H9 (cell line): ENCODE data around the gene MINDY4. TPM values are rescaled to one million over a fixed set of nuclear protein-coding genes. Genes with fewer than 3 reads are reported as not detected.

Experiments used
- DNase-seq: peaks from one replicate; pipeline ENCODE4 v3.0.0-alpha.2; 2017
- H2AFZ ChIP-seq: one replicate; pipeline ENCODE4 v1.6.1; 2013; ENCODE audit warnings: mild to moderate bottlenecking, low read length, control low read depth, moderate library complexity
- H2AK5ac ChIP-seq: 2 replicates; pipeline ENCODE4 v1.6.1; 2013; ENCODE audit warnings: low read length, control low read depth, mixed read lengths; ENCODE audit not compliant: insufficient read length
- H2BK120ac ChIP-seq: one replicate; pipeline ENCODE4 v1.6.1; 2013; ENCODE audit warnings: low read depth, mild to moderate bottlenecking, low read length, control low read depth, inconsistent platforms; ENCODE audit not compliant: poor library complexity, severe bottlenecking
- H2BK12ac ChIP-seq: 2 replicates; pipeline ENCODE4 v1.6.1; 2013; ENCODE audit warnings: low read length, control low read depth, mixed read lengths, low read depth; ENCODE audit not compliant: insufficient read length
- H2BK15ac ChIP-seq: 2 replicates; pipeline ENCODE4 v1.6.1; 2013; ENCODE audit warnings: low read depth, low read length, control low read depth
- H2BK20ac ChIP-seq: one replicate; pipeline ENCODE4 v1.6.1; 2013; ENCODE audit warnings: low read depth, mild to moderate bottlenecking, low read length, control low read depth, inconsistent platforms; ENCODE audit not compliant: poor library complexity, severe bottlenecking
- H2BK5ac ChIP-seq: 2 replicates; pipeline ENCODE4 v1.6.1; 2013; ENCODE audit warnings: low read length, control low read depth, mixed read lengths; ENCODE audit not compliant: insufficient read length
- H3K14ac ChIP-seq: 2 replicates; pipeline ENCODE4 v1.6.1; 2013; ENCODE audit warnings: low read length, control low read depth; ENCODE audit not compliant: insufficient read depth
- H3K18ac ChIP-seq: 2 replicates; pipeline ENCODE4 v1.6.1; 2013; ENCODE audit warnings: low read depth, mild to moderate bottlenecking, mixed read lengths, low read length, control low read depth; ENCODE audit not compliant: insufficient read length
- H3K23ac ChIP-seq: 2 replicates; pipeline ENCODE4 v1.6.1; 2013; ENCODE audit warnings: low read length, control low read depth, mixed read lengths, low read depth; ENCODE audit not compliant: insufficient read length
- H3K23me2 ChIP-seq: 2 replicates; pipeline ENCODE4 v1.6.1; 2013; ENCODE audit warnings: low read depth, mild to moderate bottlenecking, mixed read lengths, low read length, control low read depth; ENCODE audit not compliant: insufficient read length, poor library complexity, severe bottlenecking
- H3K27ac ChIP-seq: 2 replicates; pipeline ENCODE4 v1.5.1; 2013; ENCODE audit warnings: low read length, control low read depth, mixed read lengths, low read depth; ENCODE audit not compliant: insufficient read length
- H3K27me3 ChIP-seq: 2 replicates; pipeline ENCODE4 v1.6.1; 2013; ENCODE audit warnings: low read length, control low read depth, inconsistent platforms; ENCODE audit not compliant: insufficient read depth
- H3K4ac ChIP-seq: 2 replicates; pipeline ENCODE4 v1.6.1; 2013; ENCODE audit warnings: low read depth, mild to moderate bottlenecking, control low read depth, inconsistent platforms, low read length, moderate library complexity
- H3K4me1 ChIP-seq: 2 replicates; pipeline ENCODE4 v1.6.1; 2013; ENCODE audit warnings: low read length, control low read depth, inconsistent platforms; ENCODE audit not compliant: insufficient read depth
- H3K4me2 ChIP-seq: 2 replicates; pipeline ENCODE4 v1.6.1; 2013; ENCODE audit warnings: low read length, control low read depth, mixed read lengths; ENCODE audit not compliant: insufficient read length, insufficient read depth
- H3K56ac ChIP-seq: 2 replicates; pipeline ENCODE4 v1.6.1; 2013; ENCODE audit warnings: low read depth, mild to moderate bottlenecking, mixed read lengths, low read length, control low read depth; ENCODE audit not compliant: insufficient read length
- H3K79me1 ChIP-seq: 2 replicates; pipeline ENCODE4 v1.6.1; 2013; ENCODE audit warnings: low read depth, mild to moderate bottlenecking, moderate library complexity, low read length, control low read depth, inconsistent platforms; ENCODE audit not compliant: insufficient read depth, poor library complexity, severe bottlenecking
- H3K79me2 ChIP-seq: 2 replicates; pipeline ENCODE4 v1.6.1; 2013; ENCODE audit warnings: low read length, control low read depth, inconsistent platforms; ENCODE audit not compliant: insufficient read depth
- H3K9ac ChIP-seq: 2 replicates; pipeline ENCODE4 v1.6.1; 2013; ENCODE audit warnings: low read length, control low read depth, mixed read lengths; ENCODE audit not compliant: insufficient read length; ENCODE audit errors: extremely low read depth
- H3K9me3 ChIP-seq: one replicate; pipeline ENCODE4 v1.6.1; 2013; ENCODE audit warnings: low read depth, low read length, inconsistent platforms; ENCODE audit not compliant: control insufficient read depth
- H3T11ph ChIP-seq: one replicate; pipeline ENCODE4 v1.6.1; 2013; ENCODE audit warnings: mild to moderate bottlenecking, low read length, control low read depth, inconsistent platforms
- H4K20me1 ChIP-seq: one replicate; pipeline ENCODE4 v1.6.1; 2013; ENCODE audit not compliant: control insufficient read depth, insufficient read length, insufficient read depth
- H4K5ac ChIP-seq: 2 replicates; pipeline ENCODE4 v1.6.1; 2013; ENCODE audit warnings: low read depth, mild to moderate bottlenecking, mixed read lengths, low read length, control low read depth; ENCODE audit not compliant: insufficient read length
- H4K8ac ChIP-seq: replicated peaks from 2 replicates; pipeline ENCODE4 v1.6.1; 2013; ENCODE audit warnings: low read length, control low read depth, mixed read lengths, low read depth; ENCODE audit not compliant: insufficient read length
- H4K91ac ChIP-seq: 2 replicates; pipeline ENCODE4 v1.6.1; 2013; ENCODE audit warnings: low read depth, mild to moderate bottlenecking, moderate library complexity, mixed read lengths, low read length, control low read depth; ENCODE audit not compliant: insufficient read length
- H3K27ac Mint-ChIP-seq, 3 experiments: 2 replicates in 2 of 3; 3 replicates in 1 of 3; pipeline ENCODE4 v1.8.0; 2020 to 2021; ENCODE audit warnings: mixed read lengths in 3 of 3, mild to moderate bottlenecking in 1 of 3, moderate library complexity in 1 of 3
- H3K27me3 Mint-ChIP-seq: 2 replicates; pipeline ENCODE4 v1.8.0; 2021; ENCODE audit warnings: low read depth, mild to moderate bottlenecking, moderate library complexity, mixed read lengths
- H3K36me3 Mint-ChIP-seq, 3 experiments: 2 replicates in 2 of 3; 3 replicates in 1 of 3; pipeline ENCODE4 v1.8.0; 2020 to 2021; ENCODE audit warnings: low read depth in 3 of 3, mixed read lengths in 3 of 3; ENCODE audit not compliant: insufficient read depth in 1 of 3
- H3K4me1 Mint-ChIP-seq, 2 experiments: 2 replicates each; pipeline ENCODE4 v1.8.0; 2020; ENCODE audit warnings: mixed read lengths in 2 of 2
- H3K4me3 Mint-ChIP-seq, 2 experiments: 2 replicates in 1 of 2; 3 replicates in 1 of 2; pipeline ENCODE4 v1.8.0; 2020 to 2021; ENCODE audit warnings: mild to moderate bottlenecking in 2 of 2, mixed read lengths in 2 of 2, moderate library complexity in 1 of 2
- H3K9me3 Mint-ChIP-seq, 2 experiments: 2 replicates in 1 of 2; 3 replicates in 1 of 2; pipeline ENCODE4 v1.8.0; 2020; ENCODE audit warnings: mild to moderate bottlenecking in 2 of 2, mixed read lengths in 2 of 2, moderate library complexity in 1 of 2
- WGBS: extraction: QIAGEN DNeasy Blood & Tissue Kit; methylation state at CpG from one replicate; pipeline ENCODE4 v1.1.7; 2013; ENCODE audit warnings: missing lambda C conversion rate, low lambda C conversion rate, mixed read lengths; ENCODE audit not compliant: insufficient read length; ENCODE audit errors: extremely low coverage; 5-methylcytosine and 5-hydroxymethylcytosine counted together
- total RNA-seq: library from RNA; stranded (reverse); gene quantifications from 2 replicates; pipeline ENCODE4 v1.2.1, GENCODE V29; 2021
- TF ChIP-seq, protein P1 (sequence below): fragments of 200-600 bp; sonication (generic); conservative IDR thresholded peaks from 3 replicates; pipeline ENCODE4 v1.8.0; 2021; ENCODE audit warnings: antibody characterized with exemption, mild to moderate bottlenecking

The MINDY4 gene
- total RNA-seq, 1 experiment from 2014 or later = 3.1 TPM

DNA sequence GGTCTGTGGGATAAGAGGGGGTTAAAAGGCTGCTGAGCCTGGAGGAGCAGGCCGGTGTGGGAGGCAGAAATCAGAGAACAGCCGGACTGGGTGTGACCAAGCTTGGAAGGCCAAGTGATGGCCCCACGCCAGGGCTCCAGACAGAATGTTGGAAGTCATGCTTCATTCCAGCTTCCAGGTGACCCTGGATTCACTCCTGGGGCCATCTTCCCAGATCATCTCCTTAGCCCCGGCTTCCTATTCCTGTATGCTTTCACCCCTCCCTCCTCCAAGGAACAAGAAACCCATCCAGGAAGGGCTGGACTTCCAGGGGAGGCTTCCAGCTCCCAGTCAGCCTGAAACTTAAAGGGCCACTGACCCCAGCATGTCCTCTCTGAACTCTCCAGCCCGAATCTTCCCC is 18.2 kb upstream of the MINDY4 start:
- Mint-ChIP-seq H3K36me3 (no peaks in the 10 kb centered on the region; a peak in 3 of 7 replicates), H3K9me3 (no peaks in the 10 kb centered on the region), H3K4me1 (peaks cover 0 to 2% of the 10 kb centered on the region in 2 experiments; a peak in 2 of 4 replicates), H3K27ac (no peak overlapping the region), H3K4me3 (no peak overlapping the region; a peak in 1 of 5 replicates), H3K27me3 (peaks cover 1% of the 10 kb centered on the region; the same call in 1 of the 2 replicates)
- H4K8ac ChIP-seq = no peak overlapping the region
- no peak overlapping the region for H2AFZ ChIP-seq
- H3K79me1 ChIP-seq = no peaks in the 10 kb centered on the region
- no peak overlapping the region for H3K18ac ChIP-seq
- H2BK15ac ChIP-seq = no peak overlapping the region
- H2BK5ac ChIP-seq = no peak overlapping the region
- no peak for DNase-seq
- H4K5ac ChIP-seq = no peak overlapping the region
- H3K4me2 ChIP-seq = no peak overlapping the region
- no peaks in the 10 kb centered on the region for H3K23me2 ChIP-seq
- no peaks in the 10 kb centered on the region for H4K20me1 ChIP-seq
- no peak overlapping the region for H2BK12ac ChIP-seq
- H3K14ac ChIP-seq = no peak overlapping the region
- no peak overlapping the region for H2BK120ac ChIP-seq
- H3K9ac ChIP-seq = no peak overlapping the region
- H4K91ac ChIP-seq = no peak overlapping the region
- H3K9me3 ChIP-seq = no peaks in the 10 kb centered on the region
- H3K56ac ChIP-seq = no peak overlapping the region
- H3K27ac ChIP-seq = no peak overlapping the region
- TF ChIP-seq, protein P1, sequence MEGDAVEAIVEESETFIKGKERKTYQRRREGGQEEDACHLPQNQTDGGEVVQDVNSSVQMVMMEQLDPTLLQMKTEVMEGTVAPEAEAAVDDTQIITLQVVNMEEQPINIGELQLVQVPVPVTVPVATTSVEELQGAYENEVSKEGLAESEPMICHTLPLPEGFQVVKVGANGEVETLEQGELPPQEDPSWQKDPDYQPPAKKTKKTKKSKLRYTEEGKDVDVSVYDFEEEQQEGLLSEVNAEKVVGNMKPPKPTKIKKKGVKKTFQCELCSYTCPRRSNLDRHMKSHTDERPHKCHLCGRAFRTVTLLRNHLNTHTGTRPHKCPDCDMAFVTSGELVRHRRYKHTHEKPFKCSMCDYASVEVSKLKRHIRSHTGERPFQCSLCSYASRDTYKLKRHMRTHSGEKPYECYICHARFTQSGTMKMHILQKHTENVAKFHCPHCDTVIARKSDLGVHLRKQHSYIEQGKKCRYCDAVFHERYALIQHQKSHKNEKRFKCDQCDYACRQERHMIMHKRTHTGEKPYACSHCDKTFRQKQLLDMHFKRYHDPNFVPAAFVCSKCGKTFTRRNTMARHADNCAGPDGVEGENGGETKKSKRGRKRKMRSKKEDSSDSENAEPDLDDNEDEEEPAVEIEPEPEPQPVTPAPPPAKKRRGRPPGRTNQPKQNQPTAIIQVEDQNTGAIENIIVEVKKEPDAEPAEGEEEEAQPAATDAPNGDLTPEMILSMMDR = no peak
- H3K23ac ChIP-seq = no peak overlapping the region
- no peak overlapping the region for H3T11ph ChIP-seq
- no peak overlapping the region for H2BK20ac ChIP-seq
- no peaks in the 10 kb centered on the region for H3K79me2 ChIP-seq
- no peak overlapping the region for H3K4ac ChIP-seq
- no peaks in the 10 kb centered on the region for H3K27me3 ChIP-seq
- no peaks in the 10 kb centered on the region for H3K4me1 ChIP-seq
- no CpG with 5 or more reads among the region's 5 CpGs for whole genome bisulfite sequencing
- H2AK5ac ChIP-seq = no peak overlapping the region
